ENCODE measurements around the gene ITGA11.

Gene ITGA11

DNA sequence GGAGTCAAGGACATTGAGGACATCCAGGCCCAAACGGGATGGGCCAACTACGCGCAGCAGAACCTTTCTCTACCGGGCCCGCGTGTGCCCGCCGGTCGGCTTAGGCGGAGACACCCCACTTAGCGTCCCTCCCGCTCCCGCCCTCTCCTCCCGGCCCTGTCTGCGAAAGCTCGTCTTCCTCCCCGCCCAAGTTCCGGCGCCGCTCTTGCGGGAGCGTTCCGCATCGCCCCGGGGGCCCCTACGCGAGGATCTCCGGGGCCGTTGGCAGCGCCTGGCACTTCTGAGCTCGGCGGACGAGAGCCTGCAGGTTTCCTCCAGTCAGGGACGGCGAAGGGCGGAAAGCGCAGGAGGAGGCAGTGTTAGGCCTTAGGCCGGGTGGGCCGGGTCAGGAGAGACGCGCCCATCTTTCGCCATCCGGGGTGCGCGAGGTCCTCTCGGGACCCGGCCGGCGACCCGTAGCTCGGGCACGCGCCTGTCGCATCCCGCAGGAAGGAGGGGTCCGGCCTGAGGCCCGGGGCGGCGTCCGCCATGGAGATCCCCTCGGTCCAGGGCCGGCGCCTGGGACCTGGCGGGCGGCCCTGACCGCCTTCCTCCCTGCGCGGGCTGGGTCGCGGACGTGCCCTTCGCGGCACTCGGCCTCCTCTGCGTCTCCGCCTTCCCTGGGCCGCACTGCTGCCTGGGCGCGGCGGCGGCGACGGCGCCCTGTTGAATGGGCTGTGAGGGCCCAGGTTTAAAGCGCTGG is 154.2 kb downstream of the ITGA11 start, which contains the start of gene FEM1B:
TSS of gene FEM1B (plus strand) at position 143 of the 742 bp plus-strand sequence. CDS start 673 bp downstream, outside the sequence.
- in situ Hi-C loops (cut with MboI; ENCODE audit: low sequenced_read_pairs), result no loop called here

- in situ Hi-C loops (cut with MboI; ENCODE audit: low sequenced_read_pairs), result no loop called here
These were observed 154.8 kb downstream of the ITGA11 start for GRCh38 chr15:68277131-68277602.

- in situ Hi-C loops (cut with MboI; ENCODE audit: low sequenced_read_pairs), result no loop called here
These were observed 155.3 kb downstream of the ITGA11 start for GRCh38 chr15:68276668-68277067.

- in situ Hi-C loops (cut with MboI; ENCODE audit: low sequenced_read_pairs), result no loop called here
These were observed 156.7 kb downstream of the ITGA11 start for GRCh38 chr15:68275165-68275746.

DNA sequence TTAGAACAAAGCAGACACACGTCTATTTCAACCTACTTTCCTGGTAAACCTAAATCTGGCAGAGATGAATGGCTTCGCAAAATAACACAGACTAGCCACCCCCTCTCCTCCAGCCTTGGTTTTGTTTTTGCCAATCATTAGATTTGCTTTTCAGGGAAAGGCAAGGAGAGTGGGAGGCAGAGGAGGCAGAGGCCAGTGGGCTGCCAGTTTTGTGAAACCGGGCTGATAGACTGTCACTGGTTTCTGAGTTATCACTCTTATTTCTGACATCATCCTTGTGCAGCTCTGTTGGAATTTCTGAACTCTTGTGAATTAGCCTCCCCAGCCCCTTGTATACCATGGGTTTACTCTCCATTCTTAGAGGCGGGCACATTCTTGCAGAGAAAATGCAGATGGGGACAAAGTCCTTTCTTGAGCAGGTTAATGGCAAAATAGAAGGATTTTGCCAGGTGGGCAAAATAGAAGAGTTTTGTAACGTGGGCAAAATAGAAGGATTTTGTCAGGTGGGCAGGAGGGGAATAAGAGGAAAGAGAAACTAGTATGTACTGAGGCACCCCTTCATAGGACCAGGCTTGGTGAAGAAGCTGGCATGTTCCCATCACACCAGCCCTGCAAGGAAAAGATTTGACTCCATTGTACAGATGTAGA is 157.6 kb downstream of the ITGA11 start:
- in situ Hi-C loops (cut with MboI; ENCODE audit: low sequenced_read_pairs), result no loop called here

DNA sequence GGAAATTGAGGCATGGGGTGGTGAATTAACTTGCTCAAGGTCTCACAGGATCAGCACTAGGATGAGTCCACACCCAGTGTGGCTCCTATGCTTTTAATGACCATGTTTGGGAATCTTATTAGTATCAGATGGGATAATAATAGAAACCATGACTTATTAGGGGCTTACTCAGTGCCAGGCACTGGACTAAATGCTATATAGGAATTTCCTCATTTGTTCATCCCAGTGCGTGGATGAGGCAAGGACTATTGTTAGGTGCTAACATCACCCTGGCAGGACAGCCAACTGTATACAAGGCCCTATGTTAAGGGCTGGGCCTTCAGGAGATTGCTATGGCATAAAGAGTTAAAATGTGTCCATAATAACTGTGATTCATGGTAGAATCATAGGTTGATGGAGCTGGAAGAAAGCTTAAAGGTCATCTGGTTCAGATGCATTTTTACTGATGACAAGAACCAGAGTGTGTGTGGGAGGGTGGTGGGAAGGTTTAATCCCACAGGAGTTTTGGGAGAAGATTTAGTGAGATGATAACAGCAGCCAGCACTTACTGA is 159.2 kb downstream of the ITGA11 start:
- in situ Hi-C loops (cut with MboI; ENCODE audit: low sequenced_read_pairs), result no loop called here

- in situ Hi-C loops (cut with MboI; ENCODE audit: low sequenced_read_pairs), result no loop called here
These were observed 160.0 kb downstream of the ITGA11 start for GRCh38 chr15:68271854-68272471.

- in situ Hi-C loops (cut with MboI; ENCODE audit: low sequenced_read_pairs), result no loop called here
These were observed 163.6 kb downstream of the ITGA11 start for GRCh38 chr15:68268405-68268804.

DNA sequence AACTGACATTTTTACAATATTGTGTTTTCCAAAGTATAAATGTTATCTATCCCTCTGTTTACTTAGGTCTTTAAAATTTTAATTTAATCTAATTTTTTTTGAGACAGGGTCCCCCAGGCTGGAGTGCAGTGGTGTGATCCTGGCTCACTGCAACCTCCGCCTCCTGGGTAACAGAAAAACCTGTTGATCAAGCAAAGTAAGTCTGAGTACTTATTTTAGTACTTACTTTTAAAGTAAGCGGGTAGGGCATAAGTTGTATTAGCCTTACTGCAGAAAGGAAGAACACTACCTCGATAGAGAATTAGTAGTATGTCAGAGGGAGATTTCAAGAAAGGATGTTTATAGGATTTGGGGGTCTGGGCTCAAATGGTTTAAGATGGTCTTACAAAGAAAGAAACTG is 166.3 kb downstream of the ITGA11 start:
- in situ Hi-C loops (cut with MboI; ENCODE audit: low sequenced_read_pairs), result no loop called here

- in situ Hi-C loops (cut with MboI; ENCODE audit: low sequenced_read_pairs), result no loop called here
These were observed 166.9 kb downstream of the ITGA11 start for GRCh38 chr15:68265081-68265480.

DNA sequence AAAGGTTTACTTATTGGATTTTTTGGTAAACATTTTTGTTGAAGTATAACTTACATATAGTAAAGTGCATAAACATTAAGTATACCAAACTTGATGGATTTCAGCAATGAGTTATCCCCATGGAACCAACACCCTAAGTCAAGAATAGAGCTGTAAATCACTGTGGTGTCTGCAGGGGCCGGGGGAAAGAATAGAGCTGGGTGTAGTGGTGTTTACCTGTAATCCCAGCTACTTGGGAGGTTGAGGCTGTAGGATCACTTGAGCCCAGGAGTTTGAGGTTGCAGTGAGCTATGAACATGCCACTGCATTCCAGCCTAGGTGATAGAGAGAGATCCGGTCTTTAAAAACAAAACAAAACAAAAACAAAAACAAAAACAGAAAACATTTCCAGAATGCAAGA is 167.7 kb downstream of the ITGA11 start:
- in situ Hi-C loops (cut with MboI; ENCODE audit: low sequenced_read_pairs), result no loop called here

- in situ Hi-C loops (cut with MboI; ENCODE audit: low sequenced_read_pairs), result no loop called here
These were observed 169.2 kb downstream of the ITGA11 start for GRCh38 chr15:68262514-68263356.

- in situ Hi-C loops (cut with MboI; ENCODE audit: low sequenced_read_pairs), result no loop called here
These were observed 170.0 kb downstream of the ITGA11 start for GRCh38 chr15:68261980-68262379.

DNA sequence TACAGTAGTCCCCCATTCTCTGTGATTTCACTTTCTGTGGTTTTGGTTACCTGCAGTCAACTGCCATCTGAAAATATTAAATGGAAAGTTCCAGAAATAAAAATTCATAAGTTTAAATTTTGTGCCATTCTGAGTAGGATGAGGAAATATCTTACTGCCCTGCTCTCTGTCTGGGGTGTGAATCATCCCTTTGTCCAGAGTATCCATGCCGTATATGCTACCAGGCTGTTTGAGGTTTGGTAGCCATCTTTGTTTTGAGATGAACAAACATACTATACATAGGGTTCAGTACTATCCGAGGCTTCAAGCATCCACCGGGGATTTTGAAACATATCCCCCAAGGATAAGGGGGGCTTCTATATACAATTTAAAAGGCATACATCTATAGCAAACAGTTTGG is 170.7 kb downstream of the ITGA11 start:
- in situ Hi-C loops (cut with MboI; ENCODE audit: low sequenced_read_pairs), result no loop called here

- in situ Hi-C loops (cut with MboI; ENCODE audit: low sequenced_read_pairs), result no loop called here
These were observed 172.1 kb downstream of the ITGA11 start for GRCh38 chr15:68259883-68260282.

- in situ Hi-C loops (cut with MboI; ENCODE audit: low sequenced_read_pairs), result no loop called here
These were observed 173.3 kb downstream of the ITGA11 start for GRCh38 chr15:68258692-68259091.

DNA sequence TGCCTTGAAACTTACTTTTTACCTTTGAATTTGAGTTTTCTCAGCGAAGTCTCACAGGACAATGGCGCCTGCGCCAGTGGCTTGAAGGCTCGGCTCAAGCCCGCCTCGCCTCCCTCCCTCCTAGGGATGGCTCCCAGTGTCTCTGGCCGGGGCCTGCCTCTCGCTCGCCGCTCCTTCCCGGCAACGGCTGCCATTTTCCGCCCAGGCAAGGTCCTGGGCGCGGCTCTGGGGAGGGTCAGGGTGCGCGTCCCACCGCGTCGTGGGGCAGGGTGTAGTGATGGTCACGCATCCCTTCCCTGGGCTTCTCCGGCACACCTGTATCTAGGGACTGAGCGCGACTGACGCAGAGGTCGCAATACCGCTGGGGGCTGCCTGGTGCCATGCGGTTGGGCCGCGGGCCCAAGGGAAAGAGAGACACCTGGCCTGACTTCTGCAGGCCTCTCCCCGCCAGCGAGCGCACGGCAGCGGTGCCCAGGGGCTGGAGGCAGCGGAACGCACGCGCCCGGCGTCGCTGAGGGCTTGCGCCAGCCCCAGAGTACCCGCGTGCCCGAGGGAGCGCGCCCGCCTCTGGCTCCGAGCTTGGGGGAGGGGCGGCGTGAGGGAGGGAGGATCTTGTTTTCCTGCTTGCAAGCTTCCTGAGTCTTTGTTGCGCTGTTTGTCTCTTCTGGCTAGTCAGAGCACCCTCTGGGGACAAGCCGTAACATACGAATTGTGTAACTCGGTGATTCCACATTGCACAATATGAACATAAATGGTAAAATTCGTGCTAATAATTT is 175.1 kb downstream of the ITGA11 start:
- in situ Hi-C loops (cut with MboI; ENCODE audit: low sequenced_read_pairs), result no loop called here

DNA sequence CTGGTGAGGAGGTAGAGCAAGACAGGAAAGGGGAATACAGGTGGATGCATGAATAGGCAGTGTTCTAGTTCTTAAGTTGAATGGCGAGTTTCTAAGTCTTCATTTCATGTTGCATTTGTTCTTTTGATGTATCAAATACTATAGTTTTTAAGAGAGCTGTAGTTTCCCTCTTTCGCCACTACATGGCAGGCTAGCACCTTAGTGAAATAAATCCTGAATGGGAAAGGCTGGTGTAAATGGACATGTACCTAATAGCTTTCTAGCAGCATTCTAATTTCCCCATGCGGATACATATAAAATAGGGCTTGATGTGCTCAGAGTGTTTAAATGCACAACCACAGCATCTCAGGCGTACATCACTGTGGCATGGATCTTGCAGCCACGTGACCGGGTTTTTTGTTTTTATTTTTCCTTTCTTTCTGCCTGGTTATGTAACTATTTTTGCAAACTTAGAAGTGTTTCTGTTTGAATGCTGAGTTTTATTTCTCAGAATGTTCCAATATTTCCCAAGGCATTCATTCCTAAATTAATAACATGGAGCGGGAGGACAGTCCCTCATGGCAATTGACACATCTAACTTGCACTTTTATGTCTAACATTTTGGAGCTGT is 178.9 kb downstream of the ITGA11 start:
- in situ Hi-C loops (cut with MboI; ENCODE audit: low sequenced_read_pairs), result no loop called here

- in situ Hi-C loops (cut with MboI; ENCODE audit: low sequenced_read_pairs), result no loop called here
These were observed 182.8 kb downstream of the ITGA11 start for GRCh38 chr15:68249058-68249713.
